ENCODE data around the gene PTCRA.

The PTCRA gene

GRCh38 chr6:42904467-42904866 is 11.4 kb upstream of the PTCRA start:
- peaks cover 11% of the 10 kb centered on the region for H3K4me1 ChIP-seq
- H3K9me3 ChIP-seq = no peaks in the 10 kb centered on the region
- no peaks in the 10 kb centered on the region for H3K36me3 ChIP-seq
- TF ChIP-seq CTCF (IDR thresholded peaks at IDR 0.05; ENCODE audit: low read depth, low read length) = no peak
- no peak for DNase-seq
- no peak overlapping the region for H3K4me3 ChIP-seq (ENCODE audit: low read depth, low read length)
- no peaks in the 10 kb centered on the region for H3K27me3 ChIP-seq

- Histone ChIP-seq H3K4me1 (peaks cover 4% of the 10 kb centered on the region; the same call in 1 of the 2 replicates), H3K4me3 (ENCODE audit: low read depth, low read length) (no peak overlapping the region), H3K27me3 (no peaks in the 10 kb centered on the region), H3K9me3 (no peaks in the 10 kb centered on the region), H3K36me3 (no peaks in the 10 kb centered on the region)
- TF ChIP-seq CTCF (IDR thresholded peaks at IDR 0.05; ENCODE audit: low read depth, low read length) = no peak
- DNase-seq = no peak
Observed at GRCh38 chr6:42907336-42907735, 8.5 kb upstream of the PTCRA start.

- no peak for TF ChIP-seq CTCF (IDR thresholded peaks at IDR 0.05; ENCODE audit: low read depth, low read length)
- H3K27me3 ChIP-seq = no peaks in the 10 kb centered on the region
- no peaks in the 10 kb centered on the region for H3K9me3 ChIP-seq
- H3K36me3 ChIP-seq = no peaks in the 10 kb centered on the region
- H3K4me3 ChIP-seq (ENCODE audit: low read depth, low read length) = no peak overlapping the region
- DNase-seq = no peak
- H3K4me1 ChIP-seq = no peaks in the 10 kb centered on the region
Observed at GRCh38 chr6:42909835-42910234, 6.0 kb upstream of the PTCRA start.

GRCh38 chr6:42911171-42912021 is 4.5 kb upstream of the PTCRA start:
- Histone ChIP-seq H3K27me3 (no peaks in the 10 kb centered on the region), H3K36me3 (no peaks in the 10 kb centered on the region), H3K9me3 (no peaks in the 10 kb centered on the region), H3K4me3 (ENCODE audit: low read depth, low read length) (no peak overlapping the region), H3K4me1 (no peaks in the 10 kb centered on the region)
- no peak for TF ChIP-seq CTCF (IDR thresholded peaks at IDR 0.05; ENCODE audit: low read depth, low read length)
- DNase-seq = no peak

GRCh38 chr6:42914546-42914945 is 1.3 kb upstream of the PTCRA start:
- H3K9me3 ChIP-seq = no peaks in the 10 kb centered on the region
- no peak for DNase-seq

More at GRCh38 chr6:42914546-42914945, 1.3 kb upstream of the PTCRA start:
- H3K4me3 ChIP-seq (ENCODE audit: low read depth, low read length) = no peak overlapping the region
- no peak for TF ChIP-seq CTCF (IDR thresholded peaks at IDR 0.05; ENCODE audit: low read depth, low read length)
- no peaks in the 10 kb centered on the region for H3K4me1 ChIP-seq
- H3K36me3 ChIP-seq = no peaks in the 10 kb centered on the region
- H3K27me3 ChIP-seq = no peaks in the 10 kb centered on the region

Data from BE2C (cell line).